Stimulated activated CD4-positive, alpha-beta T cell treated with anti-CD3 and anti-CD28 coated beads, Interleukin-2, amount 100 ng/mL, for 4 hours (primary cell): Measurements from ENCODE around the gene VTCN1.
A peak's percentile ranks its signal among the peaks of the same experiment; 100 is the strongest.
"Not testable (repeated sequence)": the region's sequence is repeated elsewhere in the genome, so short reads cannot be mapped to it uniquely, and the experiment has no call there.

Experiments used
- DNase-seq: peaks from one replicate; pipeline ENCODE4 v3.0.0-alpha.2; 2020; ENCODE audit warnings: low read depth

Gene VTCN1

GRCh38 chr1:117123274-117123673, 87.5 kb downstream of the VTCN1 start:
- no peak for DNase-seq

- no peak for DNase-seq
Measured at GRCh38 chr1:117122330-117123025, 88.2 kb downstream of the VTCN1 start.

- DNase-seq = peak; percentile 78
Measured at GRCh38 chr1:117121589-117122329, 89.0 kb downstream of the VTCN1 start, which contains the start of gene TRIM45. Gene TRIM45, minus strand, starts transcription at chr1:117121749. Its CDS starts 548 bp downstream, at chr1:117121201.

- peak; percentile 26 for DNase-seq
Measured at GRCh38 chr1:117120774-117121588, 89.7 kb downstream of the VTCN1 start.

GRCh38 chr1:117119144-117119543, 91.6 kb downstream of the VTCN1 start:
- DNase-seq = not testable (repeated sequence)

GRCh38 chr1:117118137-117118536, 92.6 kb downstream of the VTCN1 start:
- DNase-seq = no peak

GRCh38 chr1:117117697-117118096, 93.0 kb downstream of the VTCN1 start:
- DNase-seq = no peak

- no peak for DNase-seq
Measured at GRCh38 chr1:117116784-117117130, 94.0 kb downstream of the VTCN1 start.

GRCh38 chr1:117116090-117116783, 94.5 kb downstream of the VTCN1 start:
- no peak for DNase-seq

- no peak for DNase-seq
Measured at GRCh38 chr1:117114877-117115276, 95.8 kb downstream of the VTCN1 start.

- DNase-seq = no peak
Measured at GRCh38 chr1:117113199-117113598, 97.5 kb downstream of the VTCN1 start.

- no peak for DNase-seq
Measured at GRCh38 chr1:117112047-117112717, 98.5 kb downstream of the VTCN1 start.

GRCh38 chr1:117110774-117111173, 100.0 kb downstream of the VTCN1 start:
- no peak for DNase-seq

- DNase-seq = no peak
Measured at GRCh38 chr1:117107364-117107763, 103.4 kb downstream of the VTCN1 start.

- no peak for DNase-seq
Measured at GRCh38 chr1:117106478-117106877, 104.2 kb downstream of the VTCN1 start.

- no peak for DNase-seq
Measured at GRCh38 chr1:117105722-117106121, 105.0 kb downstream of the VTCN1 start.

- no peak for DNase-seq
Measured at GRCh38 chr1:117104986-117105385, 105.7 kb downstream of the VTCN1 start.

- DNase-seq = not testable (repeated sequence)
Measured at GRCh38 chr1:117101858-117102257, 108.9 kb downstream of the VTCN1 start.

- DNase-seq = no peak
Measured at GRCh38 chr1:117101334-117101733, 109.4 kb downstream of the VTCN1 start.

- no peak for DNase-seq
Measured at GRCh38 chr1:117098287-117098890, 112.3 kb downstream of the VTCN1 start.

- no peak for DNase-seq
Measured at GRCh38 chr1:117097443-117097842, 113.3 kb downstream of the VTCN1 start.
